Esophagus muscularis mucosa (tissue), 4 donors: ENCODE results near the gene PLXNA4. TPM values are rescaled to one million over a fixed set of nuclear protein-coding genes. Genes with fewer than 3 reads are reported as not detected.

Experiments used
- DNase-seq: peaks from one replicate; pipeline ENCODE4 v3.0.0-alpha.2; 2017; ENCODE audit errors: extremely low spot score
- H3K27ac ChIP-seq, 4 donors: fragments of 200-600 bp; sonication (generic); replicated peaks in 1 of 4; 1 replicate in 3 of 4; 2 replicates in 1 of 4; pipeline ENCODE4 v1.5.1; 2016 to 2019; ENCODE audit warnings: mild to moderate bottlenecking in 1 of 4
- H3K27me3 ChIP-seq, 4 donors: fragments of 200-600 bp; sonication (generic); one replicate each; pipeline versions ENCODE4 v1.5.1 to v1.6.0; 2016 to 2019
- H3K36me3 ChIP-seq, 4 donors: fragments of 200-600 bp; sonication (generic); one replicate each; pipeline ENCODE4 v1.5.1; 2016 to 2019
- H3K4me1 ChIP-seq, 4 donors: fragments of 200-600 bp; sonication (generic); one replicate each; pipeline ENCODE4 v1.5.1; 2016 to 2019
- H3K4me3 ChIP-seq, 4 donors: fragments of 200-600 bp; sonication (generic); 1 replicate in 2 of 4; 2 replicates in 2 of 4; pipeline ENCODE4 v1.5.1; 2016 to 2019; ENCODE audit warnings: mild to moderate bottlenecking in 4 of 4, moderate library complexity in 1 of 4
- H3K9me3 ChIP-seq, 4 donors: fragments of 200-600 bp; sonication (generic); 1 replicate in 3 of 4; 2 replicates in 1 of 4; pipeline ENCODE4 v1.5.1; 2016 to 2019
- CTCF ChIP-seq, 3 experiments: fragments of 200-600 bp in 2 of 3; fragments of 450-650 bp in 1 of 3; sonication (generic) in 2 of 3; IDR thresholded peaks; one replicate each; pipeline ENCODE4 v1.5.1; 2017 to 2019; ENCODE audit warnings: antibody characterized with exemption in 3 of 3, mild to moderate bottlenecking in 2 of 3, moderate library complexity in 1 of 3
- EP300 ChIP-seq: sonication (generic); formaldehyde crosslinking; IDR thresholded peaks from one replicate; pipeline ENCODE4 v1.6.1; 2017; ENCODE audit warnings: antibody characterized with exemption
- POLR2A ChIP-seq: fragments of 450-650 bp; IDR thresholded peaks from one replicate; pipeline ENCODE4 v1.6.1; 2017; ENCODE audit warnings: antibody characterized with exemption, moderate library complexity, mild to moderate bottlenecking, low read depth
- POLR2AphosphoS5 ChIP-seq, 2 donors: sonication (generic); formaldehyde crosslinking; IDR thresholded peaks; one replicate each; pipeline ENCODE4 v1.6.1; 2017; ENCODE audit warnings: antibody characterized with exemption in 2 of 2
- WGBS: methylation state at CpG from one replicate; pipeline ENCODE4 v1.1.5; 2018; 5-methylcytosine and 5-hydroxymethylcytosine counted together
- intact Hi-C: fragments of 100-400 bp; cut with DNase I; formaldehyde crosslinking; loops from one replicate; pipeline ENCODE4 v1.15.1; 2023
- total RNA-seq, 4 donors: library from RNA; depleted of rRNA; stranded (reverse); fragments of >200 nt; gene quantifications; one replicate each; pipeline versions ENCODE4 v1.1.0 to v1.2.1, GENCODE V29; 2016

The PLXNA4 gene
- total RNA-seq, 4 donors from 2014 or later: 5.0 to 9.5 (median 6.6) TPM

GRCh38 chr7:132117181-132117580 lies 459.1 kb downstream of the PLXNA4 start:
- no peaks in the 10 kb centered on the region for H3K36me3 ChIP-seq
- no peak for DNase-seq
- intact Hi-C loops: no loop called here
- no peak overlapping the region for H3K4me3 ChIP-seq
- H3K27me3 ChIP-seq: no peaks in the 10 kb centered on the region
- no peak for TF ChIP-seq EP300
- no peak for TF ChIP-seq CTCF (IDR thresholded peaks at IDR 0.05)
- no peak for TF ChIP-seq POLR2AphosphoS5 (IDR thresholded peaks at IDR 0.05)
- no peak for TF ChIP-seq POLR2A
- H3K27ac ChIP-seq: no peak overlapping the region
- 70% methylated on average over 3 of the region's 3 CpGs for WGBS
- H3K9me3 ChIP-seq: no peaks in the 10 kb centered on the region
- H3K4me1 ChIP-seq: no peaks in the 10 kb centered on the region

- no peaks in the 10 kb centered on the region for H3K4me1 ChIP-seq
- intact Hi-C loops: no loop called here
- WGBS: 68% methylated on average over 3 of the region's 3 CpGs
- no peaks in the 10 kb centered on the region for H3K9me3 ChIP-seq
- no peak for DNase-seq
- no peaks in the 10 kb centered on the region for H3K36me3 ChIP-seq
- H3K27ac ChIP-seq: no peak overlapping the region
- H3K27me3 ChIP-seq: no peaks in the 10 kb centered on the region
- TF ChIP-seq POLR2A (no peak), CTCF (IDR thresholded peaks at IDR 0.05) (no peak), POLR2AphosphoS5 (IDR thresholded peaks at IDR 0.05) (no peak), EP300 (no peak)
- H3K4me3 ChIP-seq: no peak overlapping the region
These were observed 459.9 kb downstream of the PLXNA4 start for GRCh38 chr7:132116369-132116768.

GRCh38 chr7:132115758-132116157 lies 460.5 kb downstream of the PLXNA4 start:
- no peaks in the 10 kb centered on the region for H3K9me3 ChIP-seq
- 97% methylated on average over 2 of the region's 2 CpGs for WGBS
- intact Hi-C loops: no loop called here

GRCh38 chr7:132115028-132115427 lies 461.2 kb downstream of the PLXNA4 start:
- TF ChIP-seq EP300 (no peak), CTCF (IDR thresholded peaks at IDR 0.05) (no peak), POLR2A (no peak), POLR2AphosphoS5 (IDR thresholded peaks at IDR 0.05) (no peak)
- Histone ChIP-seq H3K27me3 (no peaks in the 10 kb centered on the region), H3K9me3 (no peaks in the 10 kb centered on the region), H3K4me1 (no peaks in the 10 kb centered on the region), H3K4me3 (no peak overlapping the region), H3K36me3 (no peaks in the 10 kb centered on the region), H3K27ac (no peak overlapping the region)
- no peak for DNase-seq
- intact Hi-C loops: no loop called here
- 98% methylated on average over 4 of the region's 4 CpGs for WGBS

More at GRCh38 chr7:132115758-132116157, 460.5 kb downstream of the PLXNA4 start:
- H3K4me3 ChIP-seq: no peak overlapping the region
- H3K4me1 ChIP-seq: no peaks in the 10 kb centered on the region
- no peak overlapping the region for H3K27ac ChIP-seq
- H3K27me3 ChIP-seq: no peaks in the 10 kb centered on the region
- H3K36me3 ChIP-seq: no peaks in the 10 kb centered on the region
- no peak for DNase-seq
- TF ChIP-seq CTCF (IDR thresholded peaks at IDR 0.05) (no peak), POLR2AphosphoS5 (IDR thresholded peaks at IDR 0.05) (no peak), EP300 (no peak)

GRCh38 chr7:132114411-132114810 lies 461.9 kb downstream of the PLXNA4 start:
- Histone ChIP-seq H3K27me3 (no peaks in the 10 kb centered on the region), H3K27ac (no peak overlapping the region), H3K4me1 (no peaks in the 10 kb centered on the region), H3K36me3 (no peaks in the 10 kb centered on the region), H3K9me3 (no peaks in the 10 kb centered on the region), H3K4me3 (no peak overlapping the region)
- TF ChIP-seq POLR2A (no peak), POLR2AphosphoS5 (IDR thresholded peaks at IDR 0.05) (no peak), CTCF (IDR thresholded peaks at IDR 0.05) (no peak), EP300 (no peak)
- intact Hi-C loops: no loop called here
- 85% methylated on average over 6 of the region's 9 CpGs for WGBS
- no peak for DNase-seq
